Measurements from ENCODE around the gene EPB41L4B.

EPB41L4B gene

GRCh38 chr9:109270441-109270840 lies 50.4 kb downstream of the EPB41L4B start:
- DNase-seq (ENCODE audit: low read depth) = no peak

GRCh38 chr9:109269839-109270238 lies 51.0 kb downstream of the EPB41L4B start:
- DNase-seq (ENCODE audit: low read depth) = no peak

- no peak for DNase-seq (ENCODE audit: low read depth)
Measured at GRCh38 chr9:109269081-109269480, 51.8 kb downstream of the EPB41L4B start.

- DNase-seq (ENCODE audit: low read depth) = no peak
Measured at GRCh38 chr9:109267555-109267954, 53.3 kb downstream of the EPB41L4B start.

GRCh38 chr9:109264877-109265587 lies 55.8 kb downstream of the EPB41L4B start:
- DNase-seq (ENCODE audit: low read depth) = peak; percentile 26

- no peak for DNase-seq (ENCODE audit: low read depth)
Measured at GRCh38 chr9:109263358-109263757, 57.5 kb downstream of the EPB41L4B start.

GRCh38 chr9:109258481-109259302 lies 62.2 kb downstream of the EPB41L4B start:
- DNase-seq (ENCODE audit: low read depth) = no peak

- DNase-seq (ENCODE audit: low read depth) = no peak
Measured at GRCh38 chr9:109256336-109256735, 64.5 kb downstream of the EPB41L4B start.

GRCh38 chr9:109255394-109255793 lies 65.5 kb downstream of the EPB41L4B start:
- no peak for DNase-seq (ENCODE audit: low read depth)

GRCh38 chr9:109254317-109254716 lies 66.5 kb downstream of the EPB41L4B start:
- DNase-seq (ENCODE audit: low read depth) = peak; percentile 84

GRCh38 chr9:109253637-109254284 lies 67.1 kb downstream of the EPB41L4B start:
- DNase-seq (ENCODE audit: low read depth) = peak; percentile 78

- DNase-seq (ENCODE audit: low read depth) = no peak
Measured at GRCh38 chr9:109253241-109253636, 67.6 kb downstream of the EPB41L4B start.

GRCh38 chr9:109252291-109252690 lies 68.6 kb downstream of the EPB41L4B start:
- no peak for DNase-seq (ENCODE audit: low read depth)

GRCh38 chr9:109251776-109252106 lies 69.1 kb downstream of the EPB41L4B start:
- DNase-seq (ENCODE audit: low read depth) = no peak

- no peak for DNase-seq (ENCODE audit: low read depth)
Measured at GRCh38 chr9:109251080-109251775, 69.6 kb downstream of the EPB41L4B start.

- DNase-seq (ENCODE audit: low read depth) = no peak
Measured at GRCh38 chr9:109250771-109251079, 70.1 kb downstream of the EPB41L4B start.

- no peak for DNase-seq (ENCODE audit: low read depth)
Measured at GRCh38 chr9:109250311-109250741, 70.5 kb downstream of the EPB41L4B start.

GRCh38 chr9:109249615-109250014 lies 71.2 kb downstream of the EPB41L4B start:
- DNase-seq (ENCODE audit: low read depth) = no peak

GRCh38 chr9:109248133-109248581 lies 72.7 kb downstream of the EPB41L4B start:
- peak; percentile 14 for DNase-seq (ENCODE audit: low read depth)

GRCh38 chr9:109247228-109247627 lies 73.6 kb downstream of the EPB41L4B start:
- no peak for DNase-seq (ENCODE audit: low read depth)

- DNase-seq (ENCODE audit: low read depth) = no peak
Measured at GRCh38 chr9:109246533-109246932, 74.3 kb downstream of the EPB41L4B start.

GRCh38 chr9:109245310-109245897 lies 75.5 kb downstream of the EPB41L4B start:
- no peak for DNase-seq (ENCODE audit: low read depth)

All from fibroblast of gingiva (primary cell).